Tibial artery (tissue), 4 donors: ENCODE results near the gene GRIK4.

Source experiments
- DNase-seq, 2 donors: peaks; one replicate each; pipeline ENCODE4 v3.0.0-alpha.2; 2019
- H3K27ac ChIP-seq, 2 donors: fragments of 200-600 bp; sonication (generic) in 1 of 2; 1 replicate in 1 of 2; 2 replicates in 1 of 2; pipeline ENCODE4 v1.5.1; 2018 to 2019; ENCODE audit warnings: mild to moderate bottlenecking in 1 of 2
- H3K27me3 ChIP-seq, 2 donors: fragments of 200-600 bp; sonication (generic) in 1 of 2; one replicate each; pipeline versions ENCODE4 v1.5.1 to v1.6.0; 2016 to 2019
- H3K36me3 ChIP-seq, 3 donors: fragments of 200-600 bp; sonication (generic) in 2 of 3; one replicate each; pipeline ENCODE4 v1.5.1; 2016 to 2019; ENCODE audit warnings: mild to moderate bottlenecking in 2 of 3
- H3K4me1 ChIP-seq, 4 donors: fragments of 200-600 bp; sonication (generic) in 2 of 4; 1 replicate in 3 of 4; 2 replicates in 1 of 4; pipeline ENCODE4 v1.5.1; 2016 to 2019
- H3K4me3 ChIP-seq, 2 donors: fragments of 200-600 bp; sonication (generic) in 1 of 2; 1 replicate in 1 of 2; 2 replicates in 1 of 2; pipeline ENCODE4 v1.5.1; 2018 to 2019; ENCODE audit warnings: mild to moderate bottlenecking in 2 of 2
- H3K9me3 ChIP-seq, 3 donors: fragments of 200-600 bp; sonication (generic) in 1 of 3; one replicate each; pipeline ENCODE4 v1.5.1; 2016 to 2019
- CTCF ChIP-seq, 2 experiments: fragments of 200-600 bp in 1 of 2; fragments of 450-650 bp in 1 of 2; IDR thresholded peaks; one replicate each; pipeline ENCODE4 v1.5.1; 2017 to 2019; ENCODE audit warnings: antibody characterized with exemption in 2 of 2, mild to moderate bottlenecking in 1 of 2, moderate library complexity in 1 of 2
- intact Hi-C: fragments of 100-400 bp; cut with DNase I; formaldehyde crosslinking; loops from one replicate; pipeline ENCODE4 v1.15.0; 2023; ENCODE audit warnings: low total_unique reads

The GRIK4 gene

GRCh38 chr11:120547316-120547715 lies 35.8 kb downstream of the GRIK4 start:
- H3K4me3 ChIP-seq: no peak overlapping the region
- no peaks in the 10 kb centered on the region for H3K27me3 ChIP-seq

GRCh38 chr11:120547811-120548681 lies 36.5 kb downstream of the GRIK4 start:
- Histone ChIP-seq H3K4me3 (no peak overlapping the region), H3K4me1 (peaks cover 0 to 31% (median 28%) of the 10 kb centered on the region in 4 donors), H3K9me3 (no peaks in the 10 kb centered on the region), H3K36me3 (no peaks in the 10 kb centered on the region), H3K27me3 (no peaks in the 10 kb centered on the region), H3K27ac (peak overlapping the region; percentile 77 to 83)
- no peak for TF ChIP-seq CTCF (IDR thresholded peaks at IDR 0.05)
- peak; percentile 80 to 95 for DNase-seq
- intact Hi-C loops: no loop called here

More at GRCh38 chr11:120547316-120547715, 35.8 kb downstream of the GRIK4 start:
- no peak for TF ChIP-seq CTCF (IDR thresholded peaks at IDR 0.05)
- peak overlapping the region; percentile 77 to 83 for H3K27ac ChIP-seq
- no peaks in the 10 kb centered on the region for H3K9me3 ChIP-seq
- intact Hi-C loops: no loop called here
- no peak for DNase-seq
- H3K36me3 ChIP-seq: no peaks in the 10 kb centered on the region
- peaks cover 0 to 31% (median 28%) of the 10 kb centered on the region in 4 donors for H3K4me1 ChIP-seq

- DNase-seq: no peak
- no peaks in the 10 kb centered on the region for H3K27me3 ChIP-seq
- TF ChIP-seq CTCF (IDR thresholded peaks at IDR 0.05): no peak
- peaks cover 0 to 31% (median 28%) of the 10 kb centered on the region in 4 donors for H3K4me1 ChIP-seq
- intact Hi-C loops: no loop called here
- H3K27ac ChIP-seq: peak overlapping the region; percentile 77 to 83
- no peak overlapping the region for H3K4me3 ChIP-seq
- no peaks in the 10 kb centered on the region for H3K9me3 ChIP-seq
- no peaks in the 10 kb centered on the region for H3K36me3 ChIP-seq
Observed at GRCh38 chr11:120548682-120549209, 37.2 kb downstream of the GRIK4 start.

GRCh38 chr11:120549346-120549745 lies 37.8 kb downstream of the GRIK4 start:
- no peak for TF ChIP-seq CTCF (IDR thresholded peaks at IDR 0.05)
- intact Hi-C loops: no loop called here

GRCh38 chr11:120550007-120550406 lies 38.5 kb downstream of the GRIK4 start:
- intact Hi-C loops: no loop called here
- Histone ChIP-seq H3K9me3 (no peaks in the 10 kb centered on the region), H3K4me1 (peaks cover 0 to 31% (median 28%) of the 10 kb centered on the region in 4 donors), H3K27me3 (no peaks in the 10 kb centered on the region), H3K36me3 (no peaks in the 10 kb centered on the region), H3K27ac (no peak overlapping the region), H3K4me3 (no peak overlapping the region)
- no peak for TF ChIP-seq CTCF (IDR thresholded peaks at IDR 0.05)
- no peak for DNase-seq

More at GRCh38 chr11:120549346-120549745, 37.8 kb downstream of the GRIK4 start:
- no peaks in the 10 kb centered on the region for H3K36me3 ChIP-seq
- no peak overlapping the region for H3K4me3 ChIP-seq
- DNase-seq: no peak
- H3K4me1 ChIP-seq: peaks cover 0 to 31% (median 28%) of the 10 kb centered on the region in 4 donors
- H3K9me3 ChIP-seq: no peaks in the 10 kb centered on the region
- no peaks in the 10 kb centered on the region for H3K27me3 ChIP-seq
- H3K27ac ChIP-seq: no peak overlapping the region
